ENCODE results near the gene ASB12.
A peak's percentile ranks its signal among the peaks of the same experiment; 100 is the strongest.
"Not testable (repeated sequence)": the region's sequence is repeated elsewhere in the genome, so short reads cannot be mapped to it uniquely, and the experiment has no call there.

Gene ASB12, protein sequence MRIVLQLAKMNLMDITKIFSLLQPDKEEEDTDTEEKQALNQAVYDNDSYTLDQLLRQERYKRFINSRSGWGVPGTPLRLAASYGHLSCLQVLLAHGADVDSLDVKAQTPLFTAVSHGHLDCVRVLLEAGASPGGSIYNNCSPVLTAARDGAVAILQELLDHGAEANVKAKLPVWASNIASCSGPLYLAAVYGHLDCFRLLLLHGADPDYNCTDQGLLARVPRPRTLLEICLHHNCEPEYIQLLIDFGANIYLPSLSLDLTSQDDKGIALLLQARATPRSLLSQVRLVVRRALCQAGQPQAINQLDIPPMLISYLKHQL

DNA sequence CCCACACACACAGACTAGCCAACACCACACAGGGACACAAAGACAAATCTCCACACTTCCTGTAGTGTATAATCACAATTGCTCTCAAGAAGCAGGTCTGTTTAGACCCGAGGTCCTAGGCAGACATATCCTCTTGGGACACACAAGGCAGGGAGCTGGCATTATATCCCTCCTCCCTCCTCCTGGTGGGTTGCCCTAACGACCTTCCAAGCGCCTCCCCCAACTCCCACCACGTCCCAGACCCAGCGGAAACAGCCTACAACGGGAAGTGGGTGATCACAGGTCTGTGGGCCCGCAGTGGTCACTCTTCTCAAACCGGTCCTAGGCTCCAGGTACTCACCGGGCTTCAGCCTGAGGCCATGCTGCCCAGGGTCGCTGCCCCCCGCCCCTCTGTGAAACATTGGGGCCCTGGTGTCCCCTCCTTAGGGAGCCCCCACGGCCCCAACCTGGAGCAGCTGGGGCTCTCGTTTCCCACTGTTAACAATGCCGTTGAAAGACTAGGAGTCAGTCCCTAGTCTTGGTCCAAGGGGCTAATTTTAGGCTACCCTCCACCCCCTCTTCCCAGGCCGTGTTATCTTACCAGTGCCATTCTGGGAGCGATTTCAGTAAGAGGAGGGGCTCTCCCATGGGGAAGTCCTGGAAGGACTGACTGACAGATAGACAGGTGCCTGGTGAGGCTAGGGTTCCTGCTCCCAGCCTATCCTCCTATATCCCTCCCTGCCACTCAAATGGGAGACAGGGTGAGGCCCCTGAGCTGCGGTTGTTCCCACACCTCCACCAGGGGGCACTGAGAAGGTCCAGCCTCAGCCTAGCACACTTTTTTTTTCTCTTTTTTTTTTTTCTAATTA, at the start of gene ASB12:
Gene ASB12, minus strand, starts transcription at position 485 of the 848 bp plus-strand sequence. CDS start 4,957 bp downstream, outside the sequence.
- DNase-seq (ENCODE audit: low read depth): no peak

DNA sequence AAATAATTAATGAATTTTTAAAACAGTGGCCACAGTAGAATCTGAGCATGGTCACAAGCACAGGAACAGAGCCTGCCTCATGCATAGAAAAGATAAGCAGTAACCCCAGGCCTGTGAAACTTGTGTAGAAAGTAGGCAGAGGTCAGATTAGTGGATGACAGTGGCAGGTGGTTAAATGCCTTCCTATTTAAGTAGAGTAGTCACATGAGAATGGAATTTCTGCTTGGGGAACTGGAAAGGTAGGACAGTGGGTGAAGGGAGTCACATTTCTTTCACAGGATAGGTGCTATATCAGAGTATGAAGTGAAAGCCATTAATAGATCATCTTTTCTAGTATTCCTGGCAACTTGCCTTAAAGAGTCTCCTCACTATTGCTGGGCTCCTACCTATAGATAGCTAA, 34.9 kb upstream of the ASB12 start:
- no peak for DNase-seq (ENCODE audit: low read depth)

DNA sequence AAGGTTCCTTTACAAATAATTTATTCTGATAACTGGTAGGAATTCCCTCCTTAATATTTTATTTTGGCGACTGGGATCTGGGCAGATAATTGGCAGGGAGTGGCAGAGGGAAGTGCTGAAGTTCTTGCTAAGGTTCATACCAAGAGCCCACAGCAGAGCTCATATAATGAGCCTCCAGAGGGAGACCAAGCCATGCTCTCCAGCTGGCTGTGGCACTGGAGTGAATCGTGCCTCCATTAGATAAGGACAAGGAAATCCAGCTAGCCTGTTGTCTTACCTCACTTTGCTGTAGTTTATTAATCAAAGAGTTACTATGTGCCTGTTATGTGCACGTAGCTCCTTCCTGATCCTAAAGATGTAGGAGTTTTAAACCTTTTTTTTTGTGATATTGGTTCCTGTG, 1.3 kb downstream of the ASB12 start:
- no peak for DNase-seq (ENCODE audit: low read depth)

DNA sequence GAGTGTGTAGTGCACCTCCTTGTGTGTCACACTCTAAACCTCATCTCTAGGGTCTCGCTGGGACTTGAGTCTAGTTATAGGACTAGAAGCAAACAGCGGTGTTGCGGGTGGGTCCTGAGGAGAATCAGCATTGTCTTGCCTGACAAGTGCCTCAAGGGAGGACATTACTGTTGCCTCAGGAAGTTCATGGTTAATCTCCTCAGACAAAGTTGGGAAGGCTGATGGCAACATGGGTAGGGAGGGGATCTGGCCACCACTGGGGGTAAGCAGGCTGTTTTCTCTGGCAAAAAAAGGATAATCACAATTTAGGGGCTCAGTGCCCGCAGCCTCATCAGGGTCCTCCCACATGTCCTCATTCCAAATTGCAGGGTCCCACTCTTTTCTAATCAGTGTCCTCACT, 12.4 kb downstream of the ASB12 start:
- no peak for DNase-seq (ENCODE audit: low read depth)

DNA sequence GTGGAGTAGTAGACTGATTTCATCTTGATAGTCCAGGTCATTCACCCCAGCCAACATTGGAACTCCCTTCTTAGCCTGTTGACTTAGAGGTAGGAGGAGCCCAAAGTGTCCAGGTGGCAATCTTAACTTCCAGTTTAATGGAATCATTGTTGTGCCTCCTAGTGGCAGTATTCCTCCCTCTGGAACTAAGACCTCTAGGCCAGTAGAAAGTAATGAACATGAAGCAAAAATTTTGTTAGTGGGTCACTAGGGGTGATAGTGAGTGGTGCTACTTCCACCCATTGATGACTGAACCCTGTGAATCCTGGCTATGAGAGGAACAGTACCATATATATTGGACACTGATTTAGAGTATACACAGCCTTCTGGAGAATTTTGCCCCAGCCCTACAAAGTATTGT, 16.4 kb downstream of the ASB12 start:
- DNase-seq (ENCODE audit: low read depth): not testable (repeated sequence)

DNA sequence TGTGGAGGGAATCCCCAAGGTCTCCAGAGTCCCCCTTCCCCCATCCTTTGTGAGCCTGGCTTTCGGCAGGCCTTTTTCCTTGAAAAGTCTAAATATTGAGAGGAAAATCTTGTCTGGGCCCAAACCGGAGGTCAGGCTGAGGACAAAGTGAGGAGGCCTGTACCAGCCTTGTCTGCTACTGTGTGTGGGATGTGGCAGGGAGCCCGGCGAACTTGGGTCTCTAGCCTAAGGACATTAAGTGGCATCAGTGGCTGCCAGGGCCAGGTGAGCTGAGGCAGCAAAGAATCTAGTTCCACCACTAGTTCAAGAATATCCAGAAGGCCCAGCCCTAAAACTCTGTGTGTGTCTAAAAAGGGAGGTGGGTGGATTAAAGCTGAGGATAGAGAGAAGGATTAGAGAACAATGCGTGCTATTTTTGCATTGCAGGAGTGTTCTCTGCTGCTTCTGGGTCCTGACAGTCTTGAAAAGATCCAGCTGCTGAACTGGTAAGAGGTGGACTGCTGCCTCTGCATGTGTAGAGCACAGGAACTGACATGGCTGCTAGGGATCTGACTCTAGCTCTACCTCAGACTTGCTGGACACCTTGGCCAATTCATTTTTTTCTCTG, 23.7 kb downstream of the ASB12 start:
- DNase-seq (ENCODE audit: low read depth): no peak

DNA sequence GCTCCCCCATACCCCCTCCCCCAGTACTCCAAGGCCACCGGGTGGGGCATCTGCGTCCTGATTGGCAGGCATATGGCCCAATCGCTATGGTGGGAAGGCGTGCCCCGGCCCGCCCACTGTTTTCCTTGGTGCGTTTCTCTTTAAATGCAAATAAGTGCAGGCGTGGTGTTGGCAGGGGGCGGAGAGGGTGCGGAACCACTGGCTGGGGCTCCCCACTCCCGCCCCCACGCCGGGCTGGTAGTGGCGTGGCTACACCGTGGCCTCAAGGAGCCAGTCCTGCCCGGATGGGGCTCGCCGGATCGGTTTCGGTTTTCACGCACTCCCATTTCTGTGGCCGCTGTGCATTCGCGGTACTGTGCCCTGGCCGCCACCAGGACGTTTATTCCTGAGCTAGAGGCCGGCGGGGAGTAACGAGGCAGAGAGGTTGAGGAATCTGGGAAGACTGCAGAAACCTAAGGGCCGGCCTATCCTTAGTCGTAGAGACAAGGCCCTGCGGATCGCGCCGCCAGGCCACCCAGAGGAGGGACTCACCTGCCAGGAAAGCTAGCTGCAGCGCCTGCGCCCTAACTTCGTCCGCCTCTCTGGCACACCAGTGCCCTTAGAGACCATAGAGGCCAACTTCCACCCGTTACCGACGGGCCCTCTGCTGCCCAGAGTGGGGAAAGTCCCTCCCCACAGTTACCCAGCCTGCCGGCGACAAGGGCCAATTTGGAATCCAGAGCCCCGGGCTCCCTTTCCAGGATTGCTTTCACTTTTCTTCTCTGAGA, 24.5 kb downstream of the ASB12 start:
- DNase-seq (ENCODE audit: low read depth): peak; percentile 76

DNA sequence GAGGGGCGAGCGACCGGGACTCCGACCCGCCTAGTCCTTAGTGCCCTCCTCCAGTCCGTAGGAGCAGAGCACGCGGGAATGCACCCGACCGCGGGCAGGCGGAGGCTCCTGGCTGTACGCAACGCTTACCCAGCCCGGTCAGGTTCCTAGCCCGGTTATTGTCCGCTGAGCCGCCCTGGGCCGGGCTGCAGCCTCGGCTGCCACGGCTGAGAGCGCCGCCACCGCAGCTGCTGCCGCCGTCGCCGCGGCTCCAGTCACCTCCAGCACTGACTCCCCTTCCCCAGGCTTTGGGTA, 25.0 kb downstream of the ASB12 start, which contains the start of gene AMER1:
Gene AMER1, minus strand, starts transcription at position 268 of the 294 bp plus-strand sequence. CDS start 12,422 bp downstream, outside the sequence.
- DNase-seq (ENCODE audit: low read depth): no peak

DNA sequence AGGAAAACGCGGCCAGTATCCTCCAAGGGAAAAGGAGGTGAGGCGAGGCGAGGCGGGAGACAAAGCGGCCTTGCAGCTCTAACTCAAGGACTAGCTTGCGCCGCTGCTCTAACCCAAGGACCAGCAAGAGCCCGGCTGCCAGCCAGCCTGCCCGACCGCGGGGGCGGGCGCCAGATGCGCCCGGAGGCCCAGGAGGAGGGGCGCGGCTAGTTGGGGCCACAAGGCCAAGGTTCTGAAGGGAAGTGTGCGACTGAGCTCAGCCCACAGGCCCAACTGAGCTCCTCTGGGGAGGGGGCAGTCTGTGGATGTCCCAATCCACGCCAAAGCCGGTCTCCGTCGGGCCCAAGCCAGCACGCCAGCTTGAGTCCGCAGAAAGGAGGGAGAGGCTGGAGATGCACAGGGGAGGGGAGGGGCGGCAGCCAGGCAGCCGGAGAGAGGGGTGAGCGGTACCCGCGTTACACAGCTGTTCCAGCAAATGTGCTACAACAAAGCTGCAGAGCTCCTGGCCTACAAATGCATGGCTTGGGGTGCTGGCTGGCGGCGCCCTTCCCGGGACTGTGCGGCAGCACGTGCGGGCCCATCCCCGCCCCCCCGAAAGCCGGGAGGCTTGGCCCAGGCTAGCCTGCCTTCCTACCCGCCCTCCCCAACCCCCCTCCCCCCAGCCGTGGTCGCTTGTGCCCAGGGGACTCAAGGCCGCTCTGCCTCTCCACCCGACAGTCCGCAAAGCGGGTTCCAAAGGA, 25.5 kb downstream of the ASB12 start:
- DNase-seq (ENCODE audit: low read depth): peak; percentile 6

DNA sequence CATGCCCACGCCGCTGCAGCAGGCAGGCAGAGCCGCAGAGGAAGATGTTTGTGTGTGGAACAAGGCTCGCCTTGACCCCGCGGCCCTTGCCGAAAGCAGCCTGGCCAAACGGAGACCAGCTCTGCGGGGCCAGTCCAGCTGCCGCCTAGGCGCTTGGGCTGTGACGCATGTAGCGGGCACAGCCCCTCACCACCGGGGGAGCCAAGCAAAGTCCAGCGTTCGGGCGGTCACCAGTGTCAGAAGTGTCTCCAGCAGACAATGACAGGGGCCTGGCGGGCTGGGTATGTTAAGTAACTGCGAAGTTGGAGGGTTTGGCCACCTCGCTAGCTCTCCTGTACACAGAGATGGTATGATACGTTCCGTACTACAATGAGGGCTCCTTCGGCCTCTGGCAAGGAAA, 26.2 kb downstream of the ASB12 start:
- DNase-seq (ENCODE audit: low read depth): no peak

DNA sequence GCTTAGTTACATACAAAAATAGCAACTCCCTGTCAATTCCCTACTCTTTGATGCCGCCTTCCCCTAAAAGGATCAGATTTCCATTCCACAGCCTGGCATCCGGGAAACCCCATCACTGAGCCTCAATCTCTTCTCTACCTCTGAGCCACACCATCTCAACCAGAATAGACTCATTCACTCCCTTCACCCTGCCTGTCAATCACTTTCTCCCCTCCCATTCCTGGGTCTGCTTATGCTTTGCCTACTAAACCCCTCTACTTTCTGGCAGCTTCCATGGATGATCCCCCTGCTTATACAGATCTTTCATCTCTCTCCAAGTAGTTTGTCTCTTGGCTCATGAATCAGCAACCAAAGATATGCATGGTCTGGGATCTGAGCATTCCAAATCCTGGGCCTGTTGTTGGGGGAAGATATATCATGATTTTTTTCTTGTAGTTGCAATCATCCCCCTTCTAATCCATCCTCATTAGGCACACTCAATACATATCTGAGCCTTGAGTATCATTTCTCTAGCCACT, 27.5 kb downstream of the ASB12 start:
- no peak for DNase-seq (ENCODE audit: low read depth)

DNA sequence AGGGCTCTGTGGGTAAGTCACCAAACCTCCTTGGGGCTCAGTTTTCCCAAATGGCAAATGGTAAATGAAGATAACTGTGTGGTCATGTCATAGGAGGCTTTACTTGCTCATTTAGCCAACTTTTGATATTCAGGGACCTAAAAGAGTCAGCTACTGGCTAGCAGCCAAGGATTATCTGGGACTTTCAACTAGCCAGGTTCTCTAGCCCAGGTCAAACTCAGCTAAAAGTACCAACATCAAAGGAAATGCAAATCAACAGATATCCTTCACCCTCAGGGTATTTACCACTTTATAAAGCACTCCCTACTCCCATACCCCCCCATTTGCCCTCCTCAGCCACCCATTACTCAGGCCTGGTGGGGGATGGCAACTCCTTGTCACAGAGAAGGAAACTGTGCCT, 32.4 kb downstream of the ASB12 start:
- DNase-seq (ENCODE audit: low read depth): no peak

DNA sequence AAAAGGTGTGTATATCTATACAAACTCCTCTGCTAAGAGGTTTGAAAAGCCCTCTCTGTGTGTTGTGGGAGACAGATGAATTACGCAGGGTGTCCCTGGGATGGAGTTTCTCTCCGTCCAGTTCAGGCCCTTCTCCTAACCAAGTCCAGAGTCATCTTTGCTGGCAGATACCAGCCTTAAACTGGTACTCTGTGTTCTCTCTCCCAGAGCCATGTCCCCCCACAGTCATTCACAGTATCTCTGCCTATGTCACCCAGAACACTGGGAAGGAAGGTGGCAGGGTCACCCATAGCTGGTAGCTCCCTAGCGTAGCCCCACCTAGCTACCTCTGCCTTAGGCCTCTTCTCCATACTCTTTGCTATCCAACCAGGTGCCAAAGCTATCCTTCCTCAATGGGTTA, 33.8 kb downstream of the ASB12 start:
- no peak for DNase-seq (ENCODE audit: low read depth)

DNA sequence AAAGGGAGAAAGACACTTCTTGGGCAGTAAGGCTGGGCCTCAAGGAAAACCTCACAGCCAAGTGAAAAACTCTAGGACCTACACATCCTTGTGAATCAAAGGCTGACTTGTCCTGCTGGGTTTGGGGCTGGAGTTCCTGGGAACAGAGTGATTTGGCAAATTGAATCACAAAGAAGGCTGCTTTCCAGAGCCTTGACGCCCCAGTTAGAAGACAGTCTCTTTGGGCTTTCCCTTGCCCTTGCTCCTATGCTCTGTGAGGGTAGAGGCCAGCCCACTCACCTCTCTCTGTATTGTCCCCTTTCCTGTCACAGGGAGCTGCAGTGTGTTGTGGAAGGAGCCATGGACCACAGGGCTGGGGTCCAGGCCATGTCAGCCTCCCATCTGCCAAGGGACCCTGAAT, 34.5 kb downstream of the ASB12 start:
- DNase-seq (ENCODE audit: low read depth): no peak

DNA sequence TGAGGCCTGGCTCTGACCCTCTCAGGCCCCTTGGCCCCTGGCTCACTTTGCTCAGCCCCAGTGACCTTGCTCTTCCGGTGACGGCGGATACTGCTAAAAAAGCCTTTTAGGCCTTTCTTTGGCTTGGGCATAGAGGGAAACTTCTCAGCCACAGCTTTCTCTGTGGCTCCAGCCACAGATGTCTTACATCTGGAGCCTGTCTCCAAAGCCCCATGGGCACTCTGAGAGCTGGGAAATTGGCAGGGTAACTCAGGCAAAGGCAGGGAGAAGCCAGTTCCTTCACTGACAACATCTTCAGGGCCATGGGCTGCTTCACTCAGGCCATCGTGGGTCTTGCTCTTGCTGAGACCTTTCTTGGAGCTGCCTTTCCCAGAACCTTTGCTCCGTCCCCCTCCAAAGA, 37.7 kb downstream of the ASB12 start:
- no peak for DNase-seq (ENCODE audit: low read depth)

DNA sequence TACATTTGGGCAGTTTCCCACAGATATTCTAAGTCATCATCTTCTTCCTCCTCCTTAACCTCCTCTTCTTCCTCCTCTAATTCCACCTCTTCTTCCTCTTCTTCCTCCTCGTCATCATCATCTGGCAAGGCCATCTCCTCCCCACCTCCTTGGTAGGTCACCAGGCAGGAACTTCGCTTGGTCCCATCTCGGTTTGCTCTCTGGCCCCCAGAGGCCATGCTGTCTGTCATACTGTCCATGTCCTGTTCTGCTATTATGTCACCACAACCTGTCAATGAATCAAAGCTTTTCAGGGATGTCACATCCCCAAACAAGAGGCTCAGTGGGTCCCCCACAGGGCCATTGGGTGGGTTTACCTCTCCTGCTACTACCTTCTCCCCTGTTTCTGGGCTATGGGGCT, 38.4 kb downstream of the ASB12 start:
- no peak for DNase-seq (ENCODE audit: low read depth)

DNA sequence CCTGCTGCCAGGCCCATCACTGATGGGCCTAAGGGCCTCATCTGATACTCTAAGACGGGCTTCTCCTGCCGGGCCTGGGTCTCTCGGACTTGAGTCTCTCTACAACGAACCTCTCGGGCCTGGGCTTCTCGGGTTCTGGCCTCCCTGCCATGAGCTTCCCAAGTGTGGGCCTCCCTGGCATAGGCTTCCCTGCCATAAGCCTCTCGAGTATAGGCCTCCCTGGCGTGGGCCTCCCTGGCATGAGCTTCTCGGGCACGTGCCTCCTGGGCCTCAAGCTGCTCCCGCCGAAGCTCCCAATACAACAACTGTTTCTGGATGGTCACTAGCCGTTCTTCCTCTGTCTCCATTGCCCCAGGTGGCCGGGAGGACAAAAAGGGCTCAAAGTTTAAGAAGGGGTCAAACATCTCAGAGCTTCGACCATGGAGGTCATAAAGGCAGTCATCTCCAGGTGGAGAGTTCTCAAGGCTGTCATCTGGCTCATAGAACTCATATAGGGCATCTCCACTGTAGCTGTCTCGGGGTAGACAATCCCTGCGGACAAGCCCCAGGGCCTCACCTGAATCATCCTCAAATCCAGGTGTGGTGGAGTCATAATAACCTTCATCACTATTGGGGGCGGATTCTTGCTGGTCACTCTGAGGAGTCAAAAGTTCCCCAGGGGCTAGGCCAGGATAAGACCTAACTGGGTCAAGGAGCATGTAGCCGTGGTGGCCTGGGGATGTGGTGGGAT, 39.0 kb downstream of the ASB12 start:
- no peak for DNase-seq (ENCODE audit: low read depth)

DNA sequence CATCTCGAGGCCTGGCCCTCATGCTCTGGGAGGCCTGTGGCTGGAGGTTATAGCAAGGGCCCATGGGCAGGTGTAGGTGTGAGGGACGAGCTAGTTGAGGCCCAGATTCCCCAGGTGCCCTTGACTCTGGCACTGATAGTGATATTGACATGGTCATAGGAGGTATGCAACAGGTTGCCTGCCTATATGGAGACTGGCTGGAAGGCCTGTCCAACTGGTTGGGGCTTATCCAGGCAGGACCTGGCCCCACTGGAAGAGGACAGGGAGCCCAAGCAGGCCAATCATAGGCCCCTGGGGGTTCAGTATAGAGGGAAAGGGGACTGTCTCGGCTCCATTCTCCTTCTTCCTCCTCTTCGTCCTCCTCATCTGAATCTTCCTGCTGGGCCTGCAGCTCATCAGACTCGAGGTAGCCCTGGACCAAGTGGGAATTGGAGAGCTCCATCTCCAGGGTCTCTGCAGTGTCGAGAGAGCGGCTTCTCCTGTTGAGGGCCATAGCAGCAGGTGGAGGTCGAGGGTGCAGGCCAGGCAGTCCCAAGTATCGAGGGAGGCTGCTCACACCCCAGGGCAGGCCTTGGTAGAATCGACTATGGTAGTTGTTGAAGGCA, 40.2 kb downstream of the ASB12 start:
- no peak for DNase-seq (ENCODE audit: low read depth)

DNA sequence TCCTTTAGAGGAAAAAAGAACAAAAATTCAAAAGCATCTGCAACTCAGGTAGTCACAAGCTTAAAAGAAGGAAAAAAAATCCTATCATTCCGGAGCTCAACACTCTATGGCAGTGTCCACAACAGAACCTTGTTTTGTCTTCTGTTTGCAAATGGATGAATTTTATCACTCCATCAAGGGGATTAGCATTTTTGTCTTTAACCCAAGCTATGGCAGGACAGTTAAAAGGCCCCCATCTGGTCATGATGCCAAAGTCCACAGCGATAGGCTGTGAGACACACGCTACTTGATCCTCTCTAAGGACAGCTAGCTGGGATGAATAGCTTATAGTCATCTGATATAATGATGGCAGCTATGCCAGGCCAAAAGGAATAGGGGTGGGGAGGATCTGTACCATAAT, 41.5 kb downstream of the ASB12 start:
- no peak for DNase-seq (ENCODE audit: low read depth)

DNA sequence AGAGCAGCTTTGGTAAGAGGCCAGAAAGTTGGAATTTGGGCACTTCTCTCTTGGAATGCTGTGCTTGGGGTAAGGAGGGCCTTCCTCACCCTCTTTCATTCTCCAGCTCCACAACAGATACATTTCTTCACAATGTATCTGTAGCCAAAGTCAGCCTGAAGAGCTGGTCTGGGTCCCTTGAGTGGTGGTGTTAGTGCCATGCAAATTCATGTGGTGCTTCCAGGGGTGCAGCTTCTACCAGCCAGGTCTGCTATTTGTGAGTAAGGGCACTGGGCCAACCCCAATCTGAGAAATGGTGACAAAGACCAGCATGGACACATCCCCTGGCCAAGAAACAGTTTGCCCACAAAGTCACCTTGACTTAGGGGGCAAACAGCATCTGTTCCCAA, 42.7 kb downstream of the ASB12 start:
- DNase-seq (ENCODE audit: low read depth): no peak

Measured in activated T-cell treated with anti-CD3 and anti-CD28 coated beads for 48 hours (primary cell).